DOHH2 (cell line): ENCODE data around the gene KLC4.

Source experiments
- H3F3A ChIP-seq: fragments of 200-600 bp; sonication (generic), shearing (Covaris generic); 2 replicates; pipeline ENCODE4 v1.6.0; 2016; ENCODE audit warnings: antibody characterized with exemption, mild to moderate bottlenecking; ENCODE audit not compliant: control insufficient read depth, insufficient read depth
- H3K27ac ChIP-seq: fragments of 200-600 bp; sonication (generic); 2 replicates; pipeline ENCODE4 v1.5.1; 2014; ENCODE audit warnings: low read depth, mild to moderate bottlenecking, low read length, moderate library complexity
- H3K27me3 ChIP-seq: fragments of 200-600 bp; sonication (generic); 2 replicates; pipeline ENCODE4 v1.6.1; 2014; ENCODE audit warnings: mild to moderate bottlenecking, low read length, mixed read lengths; ENCODE audit not compliant: control insufficient read depth
- H3K36me3 ChIP-seq: fragments of 200-600 bp; sonication (generic); 2 replicates; pipeline ENCODE4 v1.6.1; 2014; ENCODE audit warnings: mild to moderate bottlenecking, low read length, moderate library complexity, mixed read lengths; ENCODE audit not compliant: control insufficient read depth
- H3K4me1 ChIP-seq: fragments of 200-600 bp; sonication (generic); 2 replicates; pipeline ENCODE4 v1.6.1; 2014; ENCODE audit warnings: mild to moderate bottlenecking, low read length, mixed read lengths; ENCODE audit not compliant: control insufficient read depth
- H3K4me2 ChIP-seq: fragments of 200-600 bp; sonication (generic); 2 replicates; pipeline ENCODE4 v1.6.0; 2014; ENCODE audit warnings: mild to moderate bottlenecking, low read length, moderate library complexity
- H3K4me3 ChIP-seq: fragments of 200-600 bp; sonication (generic); 2 replicates; pipeline ENCODE4 v1.5.1; 2014; ENCODE audit warnings: mild to moderate bottlenecking, low read length, mixed read lengths
- H3K79me2 ChIP-seq: fragments of 200-600 bp; sonication (generic); 2 replicates; pipeline ENCODE4 v1.6.1; 2014; ENCODE audit warnings: mild to moderate bottlenecking, low read length, mixed read lengths; ENCODE audit not compliant: control insufficient read depth
- H3K9me2 ChIP-seq: fragments of 200-600 bp; sonication (generic); replicated peaks from 2 replicates; pipeline ENCODE4 v1.6.1; 2014; ENCODE audit warnings: mild to moderate bottlenecking, low read length, mixed read lengths; ENCODE audit not compliant: control insufficient read depth
- H3K9me3 ChIP-seq: fragments of 200-600 bp; sonication (generic); 2 replicates; pipeline ENCODE4 v1.6.1; 2014; ENCODE audit warnings: antibody characterized with exemption, low read length, mixed read lengths; ENCODE audit not compliant: control insufficient read depth, insufficient read depth
- H4K20me1 ChIP-seq: fragments of 200-600 bp; sonication (generic); 2 replicates; pipeline ENCODE4 v1.6.0; 2014; ENCODE audit warnings: low read depth, mild to moderate bottlenecking, antibody characterized with exemption, low read length, moderate library complexity; ENCODE audit not compliant: control insufficient read depth, insufficient read depth
- CTCF ChIP-seq: fragments of 200-600 bp; sonication (generic); IDR thresholded peaks from one replicate; pipeline ENCODE4 v1.5.1; 2014; ENCODE audit warnings: antibody characterized with exemption, mild to moderate bottlenecking, low read depth, low read length; ENCODE audit not compliant: poor library complexity, severe bottlenecking
- EZH2phosphoT487 ChIP-seq: fragments of 200-600 bp; sonication (generic); IDR thresholded peaks from 2 replicates; pipeline ENCODE4 v1.6.1; 2017; ENCODE audit warnings: borderline replicate concordance, mild to moderate bottlenecking, antibody characterized with exemption, low read length, moderate library complexity, mixed read lengths

Gene KLC4

DNA sequence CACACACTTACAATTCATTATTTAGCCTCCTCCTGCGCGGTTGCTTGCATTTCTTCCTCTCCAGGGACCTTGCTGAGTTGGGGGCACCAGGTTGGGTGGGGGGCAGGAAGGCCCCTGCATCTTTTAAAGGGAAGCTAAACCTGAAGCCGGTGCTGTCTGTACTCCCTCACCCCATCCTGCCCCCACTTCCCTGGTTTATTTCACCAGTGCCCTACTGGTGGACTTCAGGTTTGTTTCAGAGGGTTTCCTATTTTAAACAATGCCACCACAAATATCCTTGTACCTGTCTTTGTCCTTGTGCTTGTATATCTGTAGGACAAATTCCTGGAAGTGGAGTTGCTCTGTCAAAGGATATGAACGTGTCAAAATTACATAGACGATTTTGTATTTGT, 37.7 kb downstream of the KLC4 start:
- Histone ChIP-seq H3K9me3 (no peaks in the 10 kb centered on the region), H3K9me2 (no peaks in the 10 kb centered on the region), H3K4me2 (peak overlapping the region; percentile 52), H3K27me3 (no peaks in the 10 kb centered on the region), H3K4me1 (peaks cover 18% of the 10 kb centered on the region), H3K4me3 (peak overlapping the region; percentile 37), H3K27ac (no peak overlapping the region), H3K36me3 (no peaks in the 10 kb centered on the region), H3F3A (no peaks in the 10 kb centered on the region), H4K20me1 (no peaks in the 10 kb centered on the region), H3K79me2 (no peaks in the 10 kb centered on the region)
- TF ChIP-seq CTCF (no peak), EZH2phosphoT487 (no peak)

DNA sequence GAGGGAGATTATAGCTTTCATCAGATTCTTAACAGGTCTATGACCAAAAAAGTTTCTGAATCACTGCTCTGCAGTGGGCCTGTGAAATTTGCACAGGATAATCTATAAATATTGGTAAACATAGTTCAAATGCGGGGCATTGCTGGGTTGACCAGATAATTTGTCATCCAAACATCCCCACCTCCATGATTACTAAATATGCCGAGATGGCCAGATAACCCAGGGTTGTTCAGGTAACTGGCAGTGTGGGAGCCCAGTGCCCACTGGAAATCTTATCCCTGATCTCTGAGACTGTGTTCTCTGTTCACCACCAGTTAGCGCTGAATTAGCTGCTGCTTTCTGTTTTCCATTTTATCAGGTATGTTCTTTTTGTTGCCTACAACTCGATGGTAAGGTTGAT, 38.1 kb downstream of the KLC4 start:
- H3K4me2 ChIP-seq, result no peak overlapping the region

DNA sequence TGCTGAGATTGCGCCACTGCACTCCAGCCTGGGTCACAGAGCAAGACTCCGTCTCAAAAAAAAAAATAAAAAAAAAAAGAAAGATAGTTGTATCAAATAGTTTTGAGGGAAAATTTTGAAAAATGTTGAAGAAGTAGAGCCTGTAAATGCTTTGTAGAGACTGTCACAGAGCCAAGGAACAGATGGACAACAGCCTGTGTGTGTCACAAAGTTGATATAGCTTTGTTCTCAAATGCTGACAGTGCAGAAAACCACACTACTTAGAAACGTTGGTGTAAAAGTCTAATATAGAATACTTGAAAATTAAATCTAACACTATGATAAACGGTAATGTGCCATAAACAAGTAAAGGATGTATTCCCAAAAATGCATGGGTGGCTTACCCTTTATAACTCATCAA, 42.1 kb downstream of the KLC4 start:
- H3K27me3 ChIP-seq, result peaks cover 4% of the 10 kb centered on the region; the same call in 1 of the 2 replicates
- TF ChIP-seq EZH2phosphoT487, result no peak
- TF ChIP-seq CTCF, result no peak
- H3K4me1 ChIP-seq, result peaks cover 11% of the 10 kb centered on the region
- H3K79me2 ChIP-seq, result no peaks in the 10 kb centered on the region
- H3F3A ChIP-seq, result no peaks in the 10 kb centered on the region
- no peaks in the 10 kb centered on the region for H3K9me2 ChIP-seq
- no peaks in the 10 kb centered on the region for H3K9me3 ChIP-seq
- no peak overlapping the region for H3K4me3 ChIP-seq
- no peaks in the 10 kb centered on the region for H4K20me1 ChIP-seq
- H3K27ac ChIP-seq, result no peak overlapping the region
- no peak overlapping the region for H3K4me2 ChIP-seq
- no peaks in the 10 kb centered on the region for H3K36me3 ChIP-seq

More for the DNA sequence above, 38.1 kb downstream of the KLC4 start:
- Histone ChIP-seq H3K9me3 (no peaks in the 10 kb centered on the region), H3F3A (no peaks in the 10 kb centered on the region), H3K79me2 (no peaks in the 10 kb centered on the region), H3K4me3 (no peak overlapping the region), H3K27me3 (no peaks in the 10 kb centered on the region), H3K27ac (no peak overlapping the region), H4K20me1 (no peaks in the 10 kb centered on the region), H3K9me2 (no peaks in the 10 kb centered on the region), H3K36me3 (no peaks in the 10 kb centered on the region), H3K4me1 (peaks cover 18% of the 10 kb centered on the region)
- TF ChIP-seq CTCF, result no peak
- TF ChIP-seq EZH2phosphoT487, result no peak
